Erythroblast (primary cell): ENCODE measurements around the gene KCNN4.

Experiments used
- GATA1 ChIP-seq: IDR thresholded peaks from 2 replicates; pipeline ENCODE4 v1.6.1; 2011; ENCODE audit warnings: low read depth, mild to moderate bottlenecking, control low read depth, low read length, moderate library complexity
- POLR2A ChIP-seq: IDR thresholded peaks from 2 replicates; pipeline ENCODE4 v1.6.1; 2011; ENCODE audit warnings: mild to moderate bottlenecking, low read length

DNA sequence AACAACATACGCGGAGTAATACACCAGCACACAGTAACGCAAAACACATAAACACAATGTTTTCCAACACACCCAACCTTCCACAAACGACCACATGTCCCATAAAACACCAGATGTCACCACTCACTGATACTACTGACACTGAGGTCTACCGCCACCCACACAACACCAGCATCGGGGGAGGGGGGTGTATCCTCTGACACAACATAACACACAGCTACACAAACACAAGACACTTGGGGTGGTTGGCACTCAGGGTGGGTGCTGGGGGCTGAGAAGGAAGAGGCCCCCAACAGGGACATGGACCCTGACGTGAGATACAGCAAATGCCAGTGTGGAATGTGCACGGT is 1.5 kb upstream of the KCNN4 start:
- TF ChIP-seq POLR2A, result no peak
- TF ChIP-seq GATA1, result no peak
